HFFc6 (cell line): ENCODE measurements around the gene TSFM. TPM values are rescaled to one million over a fixed set of nuclear protein-coding genes. Genes with fewer than 3 reads are reported as not detected.
"Not testable (repeated sequence)": the region's sequence is repeated elsewhere in the genome, so short reads cannot be mapped to it uniquely, and the experiment has no call there.

ENCODE experiments used
- DNase-seq: peaks from one replicate; pipeline ENCODE4 v3.0.0-alpha.2; 2018
- H3K27ac Mint-ChIP-seq: 2 replicates; pipeline ENCODE4 v1.8.0; 2020; ENCODE audit warnings: mild to moderate bottlenecking, mixed read lengths
- H3K27me3 Mint-ChIP-seq: 2 replicates; pipeline ENCODE4 v1.8.0; 2021; ENCODE audit warnings: mild to moderate bottlenecking, moderate library complexity, mixed read lengths; ENCODE audit not compliant: insufficient read depth
- H3K36me3 Mint-ChIP-seq: 2 replicates; pipeline ENCODE4 v1.8.0; 2021; ENCODE audit warnings: low read depth, mixed read lengths
- H3K4me1 Mint-ChIP-seq: 2 replicates; pipeline ENCODE4 v1.8.0; 2020; ENCODE audit warnings: low read depth, mixed read lengths
- H3K4me3 Mint-ChIP-seq: 2 replicates; pipeline ENCODE4 v1.8.0; 2020; ENCODE audit warnings: mild to moderate bottlenecking, moderate library complexity, mixed read lengths
- H3K9me3 Mint-ChIP-seq: 2 replicates; pipeline ENCODE4 v1.8.0; 2020; ENCODE audit warnings: mild to moderate bottlenecking, mixed read lengths
- total RNA-seq, 6 experiments: library from RNA; stranded (reverse); fragmentation: NEBNext Ultra II Directional; extraction: Animal tissue kit (Norgen Biotek cat#: 25700); gene quantifications; 2 replicates in 1 of 6; 3 replicates in 5 of 6; pipeline ENCODE4 v1.2.3, GENCODE V29; 2021
- TF ChIP-seq, protein P1 (sequence below): fragments of 200-600 bp; sonication (generic); IDR thresholded peaks from 2 replicates; pipeline ENCODE4 v1.5.0; 2021; ENCODE audit warnings: antibody characterized with exemption, mild to moderate bottlenecking

The TSFM gene
- total RNA-seq, 6 experiments from 2014 or later: 28.6 to 36.8 (median 33.7) TPM

- TF ChIP-seq, protein P1, sequence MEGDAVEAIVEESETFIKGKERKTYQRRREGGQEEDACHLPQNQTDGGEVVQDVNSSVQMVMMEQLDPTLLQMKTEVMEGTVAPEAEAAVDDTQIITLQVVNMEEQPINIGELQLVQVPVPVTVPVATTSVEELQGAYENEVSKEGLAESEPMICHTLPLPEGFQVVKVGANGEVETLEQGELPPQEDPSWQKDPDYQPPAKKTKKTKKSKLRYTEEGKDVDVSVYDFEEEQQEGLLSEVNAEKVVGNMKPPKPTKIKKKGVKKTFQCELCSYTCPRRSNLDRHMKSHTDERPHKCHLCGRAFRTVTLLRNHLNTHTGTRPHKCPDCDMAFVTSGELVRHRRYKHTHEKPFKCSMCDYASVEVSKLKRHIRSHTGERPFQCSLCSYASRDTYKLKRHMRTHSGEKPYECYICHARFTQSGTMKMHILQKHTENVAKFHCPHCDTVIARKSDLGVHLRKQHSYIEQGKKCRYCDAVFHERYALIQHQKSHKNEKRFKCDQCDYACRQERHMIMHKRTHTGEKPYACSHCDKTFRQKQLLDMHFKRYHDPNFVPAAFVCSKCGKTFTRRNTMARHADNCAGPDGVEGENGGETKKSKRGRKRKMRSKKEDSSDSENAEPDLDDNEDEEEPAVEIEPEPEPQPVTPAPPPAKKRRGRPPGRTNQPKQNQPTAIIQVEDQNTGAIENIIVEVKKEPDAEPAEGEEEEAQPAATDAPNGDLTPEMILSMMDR: no peak
- Mint-ChIP-seq H3K27me3 (peaks cover 2% of the 10 kb centered on the region), H3K36me3 (peaks cover 35% of the 10 kb centered on the region), H3K27ac (peak within 1 kb of the TSS; percentile 100), H3K4me3 (peak within 1 kb of the TSS; percentile 99), H3K4me1 (peaks cover 35% of the 10 kb centered on the region), H3K9me3 (no peaks in the 10 kb centered on the region)
- DNase-seq: peak; percentile 30
Measured at GRCh38 chr12:57772429-57773322, 9.9 kb upstream of the TSFM start, which contains the start of gene EEF1AKMT3. TSS of gene EEF1AKMT3 (plus strand) at chr12:57772614. CDS start at chr12:57772725, 111 bp downstream.

GRCh38 chr12:57774634-57775033 is 8.0 kb upstream of the TSFM start:
- not testable (repeated sequence) for H3K4me3 Mint-ChIP-seq, H3K27me3 Mint-ChIP-seq, H3K9me3 Mint-ChIP-seq, DNase-seq, H3K27ac Mint-ChIP-seq
- H3K4me1 Mint-ChIP-seq: peaks cover 40% of the 10 kb centered on the region
- peaks cover 31% of the 10 kb centered on the region for H3K36me3 Mint-ChIP-seq

- peaks cover 27% of the 10 kb centered on the region for H3K36me3 Mint-ChIP-seq
- H3K27me3 Mint-ChIP-seq: peaks cover 4% of the 10 kb centered on the region
- no peaks in the 10 kb centered on the region for H3K9me3 Mint-ChIP-seq
- no peak for DNase-seq
- H3K4me1 Mint-ChIP-seq: peaks cover 40% of the 10 kb centered on the region
- TF ChIP-seq, protein P1: no peak
- no peak overlapping the region for H3K27ac Mint-ChIP-seq
- no peak overlapping the region for H3K4me3 Mint-ChIP-seq
Measured at GRCh38 chr12:57775044-57775443, 7.5 kb upstream of the TSFM start.

DNA sequence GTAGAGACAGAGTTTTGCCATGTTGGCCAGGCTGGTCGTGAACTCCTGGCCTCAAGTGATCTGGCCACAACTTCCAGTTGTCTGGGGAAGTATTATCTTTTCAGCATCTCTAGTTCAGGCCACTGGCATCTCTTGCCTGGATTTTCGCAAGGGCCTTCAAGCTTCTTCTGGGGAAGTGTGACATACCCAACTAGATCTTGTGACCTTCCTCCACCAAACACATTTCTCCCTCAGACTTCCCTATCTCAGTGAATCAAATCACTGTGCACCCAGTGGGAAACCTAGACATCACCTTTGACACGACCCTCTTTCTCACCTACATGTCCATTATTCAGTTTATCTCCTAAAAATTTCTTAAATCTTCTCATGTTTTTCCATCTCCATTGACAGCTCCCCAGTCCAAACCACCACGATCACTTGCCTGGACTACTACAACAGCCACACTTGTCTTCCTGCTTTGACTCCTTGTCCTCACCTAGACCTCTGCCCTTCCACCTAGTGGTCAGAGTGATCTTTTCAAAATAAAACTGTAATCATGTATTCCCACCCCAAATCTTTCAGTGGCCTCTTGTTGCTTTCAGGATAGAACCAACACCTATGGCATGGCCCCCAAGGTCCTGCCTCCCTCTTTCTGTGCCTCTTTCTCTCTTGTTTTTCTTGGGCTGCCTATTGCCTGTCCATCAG is 6.9 kb upstream of the TSFM start:
- DNase-seq: no peak
- peaks cover 4% of the 10 kb centered on the region for H3K27me3 Mint-ChIP-seq
- peaks cover 34% of the 10 kb centered on the region for H3K4me1 Mint-ChIP-seq
- peaks cover 20% of the 10 kb centered on the region for H3K36me3 Mint-ChIP-seq
- TF ChIP-seq, protein P1: peak; percentile 54
- H3K27ac Mint-ChIP-seq: no peak overlapping the region
- H3K9me3 Mint-ChIP-seq: no peaks in the 10 kb centered on the region
- H3K4me3 Mint-ChIP-seq: no peak overlapping the region

- TF ChIP-seq, protein P1: no peak
- H3K4me3 Mint-ChIP-seq: no peak overlapping the region
- no peak for DNase-seq
- H3K27ac Mint-ChIP-seq: no peak overlapping the region
- peaks cover 19% of the 10 kb centered on the region for H3K36me3 Mint-ChIP-seq
- H3K4me1 Mint-ChIP-seq: peaks cover 29% of the 10 kb centered on the region
- H3K9me3 Mint-ChIP-seq: no peaks in the 10 kb centered on the region
- H3K27me3 Mint-ChIP-seq: peaks cover 4% of the 10 kb centered on the region
Measured at GRCh38 chr12:57776247-57776587, 6.4 kb upstream of the TSFM start.

- H3K4me3 Mint-ChIP-seq: no peak overlapping the region
- H3K27me3 Mint-ChIP-seq: peaks cover 4% of the 10 kb centered on the region; the same call in 1 of the 2 replicates
- no peak for DNase-seq
- TF ChIP-seq, protein P1: no peak
- H3K27ac Mint-ChIP-seq: no peak overlapping the region
- H3K36me3 Mint-ChIP-seq: peaks cover 19% of the 10 kb centered on the region
- H3K9me3 Mint-ChIP-seq: no peaks in the 10 kb centered on the region
- peaks cover 29% of the 10 kb centered on the region for H3K4me1 Mint-ChIP-seq
Measured at GRCh38 chr12:57777367-57777766, 5.2 kb upstream of the TSFM start.
